Tibial nerve (tissue), 3 donors: Measurements from ENCODE around the gene PEX19.

Experiments used
- CTCF ChIP-seq, 5 experiments: fragments of 200-600 bp in 3 of 5; fragments of 450-650 bp in 2 of 5; sonication (generic) in 3 of 5; IDR thresholded peaks; one replicate each; pipeline ENCODE4 v1.5.1; 2016 to 2019; ENCODE audit warnings: antibody characterized with exemption in 5 of 5, mild to moderate bottlenecking in 3 of 5, moderate library complexity in 2 of 5
- POLR2A ChIP-seq, 2 donors: fragments of 450-650 bp; IDR thresholded peaks; one replicate each; pipeline ENCODE4 v1.6.1; 2017; ENCODE audit warnings: antibody characterized with exemption in 2 of 2, mild to moderate bottlenecking in 2 of 2, moderate library complexity in 2 of 2

GRCh38 chr1:160315359-160315758, 30.4 kb upstream of the PEX19 start:
- TF ChIP-seq CTCF (IDR thresholded peaks at IDR 0.05) (no peak), POLR2A (IDR thresholded peaks at IDR 0.05) (no peak)
